Activated CD8-positive, alpha-beta memory T cell treated with anti-CD3 and anti-CD28 coated beads, Interleukin-2, amount 50 U/mL, for 1 hour (primary cell): ENCODE measurements around the gene TAT.

ENCODE experiments used
- DNase-seq: peaks from one replicate; pipeline ENCODE4 v3.0.0-alpha.2; 2020; ENCODE audit errors: extremely low read depth

The TAT gene

GRCh38 chr16:71537643-71538042 is 39.2 kb downstream of the TAT start:
- no peak for DNase-seq

GRCh38 chr16:71536752-71537499 is 40.0 kb downstream of the TAT start:
- DNase-seq, result no peak

GRCh38 chr16:71532366-71532765 is 44.5 kb downstream of the TAT start:
- no peak for DNase-seq

GRCh38 chr16:71528863-71529262 is 48.0 kb downstream of the TAT start:
- DNase-seq, result no peak

- no peak for DNase-seq
These were observed 48.6 kb downstream of the TAT start for GRCh38 chr16:71528257-71528656.

GRCh38 chr16:71526111-71526631 is 50.7 kb downstream of the TAT start, which contains the start of gene CHST4:
TSS of gene CHST4 (plus strand) at chr16:71526426. CDS start at chr16:71536678, 10,252 bp downstream.
- DNase-seq, result no peak

GRCh38 chr16:71524566-71525553 is 52.0 kb downstream of the TAT start:
- DNase-seq, result no peak

GRCh38 chr16:71520550-71520949 is 56.3 kb downstream of the TAT start:
- no peak for DNase-seq
